Skeletal muscle satellite cell (primary cell): ENCODE data around the gene PPP1R1B.

ENCODE experiments used
- H3K27me3 ChIP-seq: 2 replicates; pipeline ENCODE4 v1.7.0; 2013; ENCODE audit warnings: low read length; ENCODE audit not compliant: control insufficient read depth, insufficient read depth
- H3K36me3 ChIP-seq: 2 replicates; pipeline ENCODE4 v1.7.0; 2013; ENCODE audit warnings: mild to moderate bottlenecking, control low read depth, low read length; ENCODE audit not compliant: insufficient read depth
- H3K4me1 ChIP-seq: 2 replicates; pipeline ENCODE4 v1.7.0; 2013; ENCODE audit warnings: low read length; ENCODE audit not compliant: control insufficient read depth, insufficient read depth
- H3K4me2 ChIP-seq: 2 replicates; pipeline ENCODE4 v1.7.0; 2013; ENCODE audit warnings: mild to moderate bottlenecking, low read length
- H3K4me3 ChIP-seq: 2 replicates; pipeline ENCODE4 v1.7.0; 2013; ENCODE audit warnings: low read length
- H3K9ac ChIP-seq: 2 replicates; pipeline ENCODE4 v1.7.0; 2013; ENCODE audit warnings: mild to moderate bottlenecking, low read depth, low read length, moderate library complexity
- H3K9me3 ChIP-seq: replicated peaks from 2 replicates; pipeline ENCODE4 v1.7.0; 2013; ENCODE audit warnings: mild to moderate bottlenecking, control low read depth, low read length

The PPP1R1B gene

GRCh38 chr17:39669897-39670735, 43.4 kb downstream of the PPP1R1B start:
- Histone ChIP-seq H3K4me1 (peaks cover 22% of the 10 kb centered on the region), H3K4me2 (no peak overlapping the region), H3K9me3 (no peaks in the 10 kb centered on the region), H3K36me3 (no peaks in the 10 kb centered on the region), H3K9ac (no peak overlapping the region), H3K27me3 (peaks cover 59% of the 10 kb centered on the region), H3K4me3 (no peak overlapping the region)

DNA sequence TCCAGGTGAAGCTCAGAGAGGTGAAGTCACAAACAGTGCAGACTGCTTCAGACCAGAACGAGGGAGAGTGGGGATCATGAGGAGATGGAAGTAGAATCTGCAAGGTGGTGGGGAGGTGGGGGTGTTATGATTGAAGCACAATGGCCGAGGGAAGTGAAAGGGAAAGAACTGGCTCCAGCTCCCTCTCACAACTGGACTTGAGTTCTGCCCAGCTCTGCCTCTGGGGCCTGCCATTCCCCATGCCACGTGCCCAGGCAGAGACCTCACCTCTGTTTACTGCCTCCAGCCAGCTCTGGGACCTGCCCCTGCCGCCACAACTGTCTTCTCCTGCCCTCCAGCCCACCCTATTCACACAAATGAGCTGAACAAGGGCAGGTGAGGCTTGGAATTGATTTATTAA, 44.0 kb downstream of the PPP1R1B start:
- Histone ChIP-seq H3K4me3 (no peak overlapping the region), H3K27me3 (peaks cover 55% of the 10 kb centered on the region), H3K4me2 (no peak overlapping the region), H3K9me3 (no peaks in the 10 kb centered on the region), H3K36me3 (no peaks in the 10 kb centered on the region), H3K9ac (no peak overlapping the region), H3K4me1 (peaks cover 20% of the 10 kb centered on the region)

GRCh38 chr17:39671651-39672521, 45.1 kb downstream of the PPP1R1B start:
- Histone ChIP-seq H3K9me3 (no peaks in the 10 kb centered on the region), H3K4me2 (no peak overlapping the region), H3K4me1 (peaks cover 13% of the 10 kb centered on the region), H3K36me3 (no peaks in the 10 kb centered on the region), H3K9ac (no peak overlapping the region), H3K27me3 (peaks cover 45% of the 10 kb centered on the region), H3K4me3 (no peak overlapping the region)

- Histone ChIP-seq H3K4me3 (no peak overlapping the region), H3K27me3 (peaks cover 37% of the 10 kb centered on the region), H3K9me3 (no peaks in the 10 kb centered on the region), H3K4me1 (peaks cover 7% of the 10 kb centered on the region), H3K4me2 (no peak overlapping the region), H3K9ac (no peak overlapping the region), H3K36me3 (no peaks in the 10 kb centered on the region)
Observed at GRCh38 chr17:39672522-39673334, 46.0 kb downstream of the PPP1R1B start.

- Histone ChIP-seq H3K9ac (no peak overlapping the region), H3K36me3 (no peaks in the 10 kb centered on the region), H3K4me2 (no peak overlapping the region), H3K4me3 (no peak overlapping the region), H3K27me3 (peaks cover 33% of the 10 kb centered on the region), H3K9me3 (no peaks in the 10 kb centered on the region), H3K4me1 (peaks cover 3% of the 10 kb centered on the region)
Observed at GRCh38 chr17:39673335-39674081, 46.8 kb downstream of the PPP1R1B start.

- Histone ChIP-seq H3K4me2 (no peak overlapping the region), H3K9me3 (no peaks in the 10 kb centered on the region), H3K4me1 (no peaks in the 10 kb centered on the region), H3K27me3 (peaks cover 29% of the 10 kb centered on the region), H3K36me3 (no peaks in the 10 kb centered on the region), H3K4me3 (no peak overlapping the region), H3K9ac (no peak overlapping the region)
Observed at GRCh38 chr17:39674179-39674578, 47.4 kb downstream of the PPP1R1B start.

- peaks cover 22% of the 10 kb centered on the region for H3K27me3 ChIP-seq
- H3K9ac ChIP-seq, result no peak overlapping the region
- H3K4me3 ChIP-seq, result no peak overlapping the region
- no peaks in the 10 kb centered on the region for H3K9me3 ChIP-seq
- no peak overlapping the region for H3K4me2 ChIP-seq
- no peaks in the 10 kb centered on the region for H3K36me3 ChIP-seq
- H3K4me1 ChIP-seq, result no peaks in the 10 kb centered on the region
Observed at GRCh38 chr17:39674702-39675389, 48.1 kb downstream of the PPP1R1B start.

DNA sequence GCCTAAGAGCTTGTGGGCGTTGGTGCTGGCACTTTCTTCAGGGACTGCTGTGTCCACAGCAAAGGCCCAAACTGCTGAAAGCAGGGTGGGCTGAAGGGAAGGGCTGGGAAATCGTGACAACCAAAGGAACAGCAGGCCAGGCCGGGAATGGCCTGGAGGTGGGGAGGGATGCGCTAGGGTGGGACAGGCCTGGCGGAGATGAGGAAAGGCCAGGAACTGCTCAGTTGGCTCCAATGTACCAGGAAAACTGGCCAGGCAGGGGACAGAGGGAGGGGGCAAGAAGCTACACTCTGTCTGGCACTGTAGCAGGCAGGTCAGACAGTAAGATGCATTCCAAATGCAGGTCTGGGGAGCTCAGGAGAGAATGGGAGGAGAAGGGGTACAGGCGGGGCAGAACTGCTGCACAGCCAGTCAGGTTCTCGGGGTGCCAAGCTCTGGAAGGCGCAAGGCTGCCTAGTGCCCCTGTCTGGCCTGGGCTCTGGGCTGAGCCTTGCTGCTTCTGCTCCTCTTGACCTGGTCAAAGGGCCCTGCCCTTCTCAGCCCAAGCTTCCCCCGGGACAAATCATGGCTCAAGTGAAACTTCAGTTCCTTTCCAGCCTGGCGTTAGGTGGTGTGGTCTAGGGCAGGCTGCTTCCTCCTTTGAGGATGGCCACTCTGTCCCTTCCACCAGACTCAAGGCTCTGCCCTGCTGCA, 48.8 kb downstream of the PPP1R1B start:
- no peak overlapping the region for H3K4me2 ChIP-seq
- H3K9me3 ChIP-seq, result no peaks in the 10 kb centered on the region
- H3K4me1 ChIP-seq, result no peaks in the 10 kb centered on the region
- H3K36me3 ChIP-seq, result no peaks in the 10 kb centered on the region
- H3K4me3 ChIP-seq, result no peak overlapping the region
- no peak overlapping the region for H3K9ac ChIP-seq
- H3K27me3 ChIP-seq, result peaks cover 16% of the 10 kb centered on the region

- no peak overlapping the region for H3K9ac ChIP-seq
- no peaks in the 10 kb centered on the region for H3K4me1 ChIP-seq
- no peaks in the 10 kb centered on the region for H3K36me3 ChIP-seq
- H3K4me2 ChIP-seq, result no peak overlapping the region
- H3K27me3 ChIP-seq, result peaks cover 8% of the 10 kb centered on the region
- no peak overlapping the region for H3K4me3 ChIP-seq
- H3K9me3 ChIP-seq, result no peaks in the 10 kb centered on the region
Observed at GRCh38 chr17:39676198-39676819, 49.6 kb downstream of the PPP1R1B start.

- no peaks in the 10 kb centered on the region for H3K9me3 ChIP-seq
- H3K4me3 ChIP-seq, result no peak overlapping the region
- H3K27me3 ChIP-seq, result peaks cover under 1% of the 10 kb centered on the region
- no peaks in the 10 kb centered on the region for H3K4me1 ChIP-seq
- H3K36me3 ChIP-seq, result no peaks in the 10 kb centered on the region
- H3K4me2 ChIP-seq, result no peak overlapping the region
- H3K9ac ChIP-seq, result no peak overlapping the region
Observed at GRCh38 chr17:39677072-39677471, 50.3 kb downstream of the PPP1R1B start.
